GM19324 (cell line): Measurements from ENCODE around the gene GRID2.

Experiments used
- ATAC-seq: cut with Tn5 transposase; IDR thresholded peaks from one replicate; pipeline ENCODE4 v1.9.1; 2021; ENCODE audit warnings: mild to moderate bottlenecking, moderate library complexity; ENCODE audit not compliant: unreplicated experiment, low FRiP score

GRID2 gene

GRCh38 chr4:93169966-93170365 lies 866.2 kb downstream of the GRID2 start:
- no peak for ATAC-seq

- no peak for ATAC-seq
Measured at GRCh38 chr4:93174598-93174997, 870.8 kb downstream of the GRID2 start.

- no peak for ATAC-seq
Measured at GRCh38 chr4:93178279-93178678, 874.5 kb downstream of the GRID2 start.

- ATAC-seq, result no peak
Measured at GRCh38 chr4:93179044-93179443, 875.3 kb downstream of the GRID2 start.

- ATAC-seq, result no peak
Measured at GRCh38 chr4:93182722-93183121, 879.0 kb downstream of the GRID2 start.

GRCh38 chr4:93183576-93183975 lies 879.8 kb downstream of the GRID2 start:
- no peak for ATAC-seq

GRCh38 chr4:93184053-93184452 lies 880.3 kb downstream of the GRID2 start:
- ATAC-seq, result no peak

- ATAC-seq, result no peak
Measured at GRCh38 chr4:93186846-93187245, 883.1 kb downstream of the GRID2 start.

- no peak for ATAC-seq
Measured at GRCh38 chr4:93187466-93187865, 883.7 kb downstream of the GRID2 start.

GRCh38 chr4:93187892-93188291 lies 884.1 kb downstream of the GRID2 start:
- ATAC-seq, result no peak

- no peak for ATAC-seq
Measured at GRCh38 chr4:93199492-93199891, 895.7 kb downstream of the GRID2 start.

GRCh38 chr4:93201471-93202096 lies 897.8 kb downstream of the GRID2 start:
- no peak for ATAC-seq

- ATAC-seq, result peak; percentile 66
Measured at GRCh38 chr4:93203708-93204107, 899.9 kb downstream of the GRID2 start.

- ATAC-seq, result no peak
Measured at GRCh38 chr4:93212250-93212649, 908.5 kb downstream of the GRID2 start.

GRCh38 chr4:93216646-93217045 lies 912.9 kb downstream of the GRID2 start:
- no peak for ATAC-seq

GRCh38 chr4:93217431-93217830 lies 913.7 kb downstream of the GRID2 start:
- no peak for ATAC-seq

- ATAC-seq, result no peak
Measured at GRCh38 chr4:93221771-93222170, 918.0 kb downstream of the GRID2 start.

- no peak for ATAC-seq
Measured at GRCh38 chr4:93228021-93228420, 924.3 kb downstream of the GRID2 start.

GRCh38 chr4:93232883-93233282 lies 929.1 kb downstream of the GRID2 start:
- ATAC-seq, result no peak

GRCh38 chr4:93237521-93237920 lies 933.8 kb downstream of the GRID2 start:
- ATAC-seq, result no peak

GRCh38 chr4:93243262-93243661 lies 939.5 kb downstream of the GRID2 start:
- ATAC-seq, result no peak

GRCh38 chr4:93261207-93261606 lies 957.4 kb downstream of the GRID2 start:
- ATAC-seq, result no peak

GRCh38 chr4:93263166-93263565 lies 959.4 kb downstream of the GRID2 start:
- ATAC-seq, result no peak
